Lung (tissue), 12 donors: Measurements from ENCODE around the gene GPR179. TPM values are rescaled to one million over a fixed set of nuclear protein-coding genes. Genes with fewer than 3 reads are reported as not detected.

Experiments used
- ATAC-seq: fragments of 200-7000 bp; cut with Tn5 transposase; one replicate; pipeline ENCODE4 v1.9.1; 2020; ENCODE audit warnings: moderate number of reproducible peaks; ENCODE audit not compliant: insufficient read depth, low FRiP score
- DNase-seq, 3 donors: peaks; one replicate each; pipeline ENCODE4 v3.0.0-alpha.2; 2013 to 2017
- H3K27ac ChIP-seq, 2 donors: one replicate each; pipeline ENCODE4 v1.5.1; 2013; ENCODE audit warnings: mild to moderate bottlenecking in 2 of 2, moderate library complexity in 2 of 2, control low read depth in 1 of 2, inconsistent platforms in 1 of 2, low read depth in 1 of 2, low read length in 1 of 2
- H3K27me3 ChIP-seq, 3 donors: one replicate each; pipeline ENCODE4 v1.5.1; 2013; ENCODE audit warnings: low read length in 2 of 3; ENCODE audit not compliant: control insufficient read depth in 3 of 3, insufficient read depth in 3 of 3
- H3K36me3 ChIP-seq, 4 donors: one replicate each; pipeline ENCODE4 v1.5.1; 2013; ENCODE audit warnings: low read length in 4 of 4, mild to moderate bottlenecking in 1 of 4, moderate library complexity in 1 of 4; ENCODE audit not compliant: control insufficient read depth in 4 of 4, insufficient read depth in 4 of 4
- H3K4me1 ChIP-seq, 5 donors: one replicate each; pipeline ENCODE4 v1.5.1; 2013; ENCODE audit warnings: low read length in 5 of 5, mild to moderate bottlenecking in 2 of 5, moderate library complexity in 1 of 5; ENCODE audit not compliant: control insufficient read depth in 5 of 5, insufficient read depth in 5 of 5
- H3K4me3 ChIP-seq: one replicate; pipeline ENCODE4 v1.5.1; 2013; ENCODE audit warnings: mild to moderate bottlenecking, control low read depth, moderate library complexity
- H3K9ac ChIP-seq, 2 donors: one replicate each; pipeline ENCODE4 v1.5.1; 2013; ENCODE audit warnings: low read length in 2 of 2, control low read depth in 1 of 2; ENCODE audit not compliant: insufficient read depth in 1 of 2
- H3K9me3 ChIP-seq, 4 donors: one replicate each; pipeline ENCODE4 v1.5.1; 2013; ENCODE audit warnings: low read length in 3 of 4, mild to moderate bottlenecking in 1 of 4, moderate library complexity in 1 of 4; ENCODE audit not compliant: control insufficient read depth in 4 of 4, insufficient read depth in 3 of 4
- WGBS, 2 donors: extraction: QIAGEN DNeasy Blood & Tissue Kit; methylation state at CpG; one replicate each; pipeline ENCODE4 v1.1.7; 2013; 5-methylcytosine and 5-hydroxymethylcytosine counted together
- polyA plus RNA-seq, 2 donors: library from polyadenylated mRNA; stranded (reverse); fragments of 200-250 nt; gene quantifications; one replicate each; pipeline ENCODE4 v1.2.1, GENCODE V29; 2013
- total RNA-seq, 2 donors: library from RNA; depleted of rRNA in 1 of 2; stranded (reverse); fragments of >200 nt in 1 of 2; gene quantifications; one replicate each; pipeline ENCODE4 v1.2.1, GENCODE V29; 2014 to 2021
- TF ChIP-seq, protein P1 (sequence below): IDR thresholded peaks from 2 replicates; pipeline ENCODE4 v1.5.1; 2012; ENCODE audit warnings: mild to moderate bottlenecking; ENCODE audit errors: control extremely low read depth, extremely low read depth
- donor health status: control.
- donor health status: control.
- donor health status: Bipolar disorder and iron deficiency.
- donor health status: healthy.
- donor health status: DM: yes; HTN: yes; CAD: no.

Gene GPR179
- total and polyA plus RNA-seq, 4 donors, result 0.03 to 0.31 (median 0.11) TPM

DNA sequence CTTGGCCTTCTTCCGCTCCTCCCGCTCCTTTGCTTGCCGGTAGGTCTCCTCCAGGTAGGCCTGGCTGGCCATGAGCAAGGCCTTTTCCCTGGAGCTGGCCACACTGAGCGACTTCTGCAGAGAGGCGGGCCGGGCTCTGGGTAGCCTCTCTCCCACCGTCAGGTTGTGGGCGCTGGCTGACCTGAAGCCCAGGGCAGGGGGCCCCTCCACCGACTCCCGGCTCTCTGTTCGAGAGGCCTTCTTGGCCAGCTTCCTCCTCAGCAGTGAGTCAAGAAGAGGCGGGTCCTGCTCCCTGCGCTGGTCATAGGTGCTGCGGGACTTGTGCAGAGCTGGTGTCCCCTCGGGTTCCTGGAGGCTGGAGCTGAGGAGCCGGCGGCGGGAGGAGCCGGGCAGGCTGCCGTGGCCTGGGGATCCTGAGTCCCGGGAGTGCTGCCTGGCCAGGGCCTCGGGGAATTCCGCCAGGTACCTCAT is 12.8 kb downstream of the GPR179 start:
- TF ChIP-seq, protein P1, sequence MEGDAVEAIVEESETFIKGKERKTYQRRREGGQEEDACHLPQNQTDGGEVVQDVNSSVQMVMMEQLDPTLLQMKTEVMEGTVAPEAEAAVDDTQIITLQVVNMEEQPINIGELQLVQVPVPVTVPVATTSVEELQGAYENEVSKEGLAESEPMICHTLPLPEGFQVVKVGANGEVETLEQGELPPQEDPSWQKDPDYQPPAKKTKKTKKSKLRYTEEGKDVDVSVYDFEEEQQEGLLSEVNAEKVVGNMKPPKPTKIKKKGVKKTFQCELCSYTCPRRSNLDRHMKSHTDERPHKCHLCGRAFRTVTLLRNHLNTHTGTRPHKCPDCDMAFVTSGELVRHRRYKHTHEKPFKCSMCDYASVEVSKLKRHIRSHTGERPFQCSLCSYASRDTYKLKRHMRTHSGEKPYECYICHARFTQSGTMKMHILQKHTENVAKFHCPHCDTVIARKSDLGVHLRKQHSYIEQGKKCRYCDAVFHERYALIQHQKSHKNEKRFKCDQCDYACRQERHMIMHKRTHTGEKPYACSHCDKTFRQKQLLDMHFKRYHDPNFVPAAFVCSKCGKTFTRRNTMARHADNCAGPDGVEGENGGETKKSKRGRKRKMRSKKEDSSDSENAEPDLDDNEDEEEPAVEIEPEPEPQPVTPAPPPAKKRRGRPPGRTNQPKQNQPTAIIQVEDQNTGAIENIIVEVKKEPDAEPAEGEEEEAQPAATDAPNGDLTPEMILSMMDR, result no peak
- peaks cover 0 to 6% (median 0%) of the 10 kb centered on the region in 5 donors for H3K4me1 ChIP-seq
- no peak overlapping the region for H3K4me3 ChIP-seq
- no peak for DNase-seq
- H3K36me3 ChIP-seq, result no peaks in the 10 kb centered on the region
- H3K27ac ChIP-seq, result no peak overlapping the region
- 75 to 85% methylated on average over 21 to 23 of the region's 23 CpGs for WGBS, 2 donors
- no peak overlapping the region for H3K9ac ChIP-seq
- no peak for ATAC-seq
- H3K27me3 ChIP-seq, result no peaks in the 10 kb centered on the region
- H3K9me3 ChIP-seq, result no peaks in the 10 kb centered on the region

DNA sequence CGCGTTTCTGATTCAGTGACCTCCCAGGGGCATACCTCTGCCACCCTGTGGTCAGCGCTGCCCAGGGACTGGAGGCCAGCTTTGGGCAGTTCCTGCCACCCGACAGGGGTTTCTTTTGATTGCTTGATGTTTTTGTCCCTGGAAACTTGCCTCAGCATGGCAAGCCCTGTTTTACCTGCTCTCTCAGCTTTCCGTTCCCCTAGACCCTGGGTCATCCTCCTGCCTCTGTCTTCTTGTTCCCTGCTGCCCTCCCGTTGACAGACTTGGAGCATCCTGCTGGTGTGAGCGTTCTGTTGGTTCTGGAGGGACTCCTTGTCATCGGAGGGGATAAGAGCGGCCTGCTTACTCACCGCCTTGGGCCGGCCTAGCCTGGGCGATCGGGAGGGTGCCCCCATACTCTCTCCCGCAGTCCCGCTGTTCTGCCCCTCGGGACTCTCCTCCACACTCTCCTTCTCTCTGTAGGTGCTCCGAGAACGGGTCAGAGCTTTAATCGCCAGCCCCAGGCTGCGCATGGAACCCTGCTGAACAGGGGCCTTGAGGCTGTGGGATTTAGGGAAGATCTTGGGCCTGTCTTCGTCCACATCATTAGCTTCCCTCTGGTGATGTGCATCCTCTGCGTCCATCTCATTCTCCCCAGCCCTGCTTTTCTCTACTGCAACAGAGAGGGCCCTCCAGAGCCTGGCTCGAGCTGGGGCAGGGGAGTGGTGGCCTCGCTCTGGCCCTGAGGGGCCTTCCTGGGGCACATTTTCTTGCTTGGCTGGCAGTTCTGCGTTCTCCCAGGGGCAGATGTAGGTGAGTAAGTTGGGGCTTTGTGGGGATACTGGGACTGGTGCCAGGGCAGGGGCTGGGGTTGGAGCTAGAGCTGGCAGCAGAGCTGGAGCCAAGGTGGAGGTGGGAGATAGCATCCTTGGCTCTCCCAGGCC is 13.7 kb downstream of the GPR179 start:
- Histone ChIP-seq H3K36me3 (no peaks in the 10 kb centered on the region), H3K9me3 (no peaks in the 10 kb centered on the region), H3K9ac (no peak overlapping the region), H3K4me3 (no peak overlapping the region), H3K27ac (no peak overlapping the region), H3K4me1 (peaks cover 0 to 6% (median 0%) of the 10 kb centered on the region in 5 donors), H3K27me3 (no peaks in the 10 kb centered on the region)
- ATAC-seq (no peak), DNase-seq (no peak)
- TF ChIP-seq, protein P1, result no peak
- WGBS, 2 donors, result 94 to 95% methylated on average over 25 of the region's 25 CpGs

DNA sequence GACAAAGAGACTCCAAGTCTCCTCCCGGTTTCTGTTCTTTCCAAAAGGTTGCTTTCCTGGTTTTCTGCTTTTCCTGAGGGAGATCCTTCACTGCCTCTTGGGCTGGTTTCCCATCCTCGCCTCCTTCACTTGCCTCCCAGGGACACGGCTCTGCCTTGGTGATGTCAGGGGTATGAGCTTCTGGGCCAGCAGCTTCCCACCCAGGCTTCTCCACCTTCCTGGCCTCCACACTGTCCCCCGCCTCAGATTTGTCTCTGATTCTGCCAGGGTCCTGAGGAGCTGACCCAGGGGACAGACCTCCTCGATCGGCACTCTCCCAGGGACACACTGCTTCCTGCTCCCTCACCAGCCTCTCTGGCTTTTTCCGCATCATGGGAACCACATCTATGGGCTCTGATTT is 14.5 kb downstream of the GPR179 start:
- 89 to 91% methylated on average over 7 of the region's 7 CpGs for WGBS, 2 donors
- no peak overlapping the region for H3K27ac ChIP-seq
- no peaks in the 10 kb centered on the region for H3K27me3 ChIP-seq
- ATAC-seq (no peak), DNase-seq (no peak)
- H3K36me3 ChIP-seq, result no peaks in the 10 kb centered on the region
- no peak overlapping the region for H3K9ac ChIP-seq
- H3K4me1 ChIP-seq, result peaks cover 0 to 10% (median 0%) of the 10 kb centered on the region in 5 donors
- H3K9me3 ChIP-seq, result no peaks in the 10 kb centered on the region
- TF ChIP-seq, protein P1, result no peak
- no peak overlapping the region for H3K4me3 ChIP-seq
